Ovary (tissue), 9 donors: Measurements from ENCODE around the gene PRSS35. TPM values are rescaled to one million over a fixed set of nuclear protein-coding genes. Genes with fewer than 3 reads are reported as not detected.
"Not testable (repeated sequence)": the region's sequence is repeated elsewhere in the genome, so short reads cannot be mapped to it uniquely, and the experiment has no call there.

Source experiments
- DNase-seq, 5 donors: peaks; one replicate each; pipeline ENCODE4 v3.0.0-alpha.2; 2019 to 2020
- H3K27ac ChIP-seq, 2 donors: fragments of 200-600 bp; one replicate each; pipeline versions ENCODE4 v1.5.1 to v1.8.0; 2019 to 2022
- H3K27me3 ChIP-seq: fragments of 200-600 bp; one replicate; pipeline ENCODE4 v1.8.0; 2022
- H3K36me3 ChIP-seq: fragments of 200-600 bp; sonication (generic); one replicate; pipeline ENCODE4 v1.5.1; 2019
- H3K4me1 ChIP-seq: one replicate; pipeline ENCODE4 v1.8.1; 2013; ENCODE audit warnings: mild to moderate bottlenecking, moderate library complexity; ENCODE audit not compliant: insufficient read depth
- H3K4me3 ChIP-seq: fragments of 200-600 bp; sonication (generic); one replicate; pipeline ENCODE4 v1.5.1; 2017
- H3K9me3 ChIP-seq, 2 donors: fragments of 200-600 bp in 1 of 2; sonication (generic) in 1 of 2; one replicate each; pipeline versions ENCODE4 v1.5.1 to v1.8.1; 2013 to 2019; ENCODE audit warnings: mild to moderate bottlenecking in 1 of 2, moderate library complexity in 1 of 2
- CTCF ChIP-seq, 3 donors: fragments of 450-650 bp in 2 of 3; fragments of 200-600 bp in 1 of 3; IDR thresholded peaks; one replicate each; pipeline versions ENCODE4 v1.5.1 to v1.8.0; 2016 to 2022; ENCODE audit warnings: antibody characterized with exemption in 3 of 3, mild to moderate bottlenecking in 1 of 3
- EP300 ChIP-seq: sonication (generic); formaldehyde crosslinking; IDR thresholded peaks from one replicate; pipeline ENCODE4 v1.6.1; 2017; ENCODE audit warnings: antibody characterized with exemption
- POLR2A ChIP-seq: fragments of 450-650 bp; IDR thresholded peaks from one replicate; pipeline ENCODE4 v1.6.1; 2017; ENCODE audit warnings: antibody characterized with exemption, mild to moderate bottlenecking, moderate library complexity
- WGBS, 3 donors: extraction: QIAGEN DNeasy Blood & Tissue Kit in 1 of 3; methylation state at CpG; one replicate each; pipeline versions ENCODE4 v1.1.5 to v1.1.7; 2013 to 2017; 5-methylcytosine and 5-hydroxymethylcytosine counted together
- intact Hi-C, 4 donors: fragments of 100-400 bp; cut with DNase I; formaldehyde crosslinking; loops; one replicate each; pipeline versions ENCODE4 v1.11.0 to v1.15.1; 2022 to 2023
- polyA plus RNA-seq, 2 donors: library from polyadenylated mRNA; stranded (reverse); fragments of 200-250 nt in 1 of 2; fragments of 350-450 nt in 1 of 2; fragmentation: Illumina TruSeq in 1 of 2; extraction: RNeasy Lipid Tissue Mini Kit (QIAGEN cat#74804) in 1 of 2; gene quantifications; one replicate each; pipeline ENCODE4 v1.2.3, GENCODE V29; 2013 to 2014
- total RNA-seq, 7 donors: library from RNA; depleted of rRNA in 2 of 7; stranded (reverse); fragments of >200 nt in 2 of 7; fragmentation: NEBNext Ultra II Directional in 3 of 7; extraction: Animal tissue kit (Norgen Biotek cat#: 25700) in 3 of 7; gene quantifications; one replicate each; pipeline versions ENCODE4 v1.1.0 to v1.2.4, GENCODE V29; 2016 to 2023
- donor health status: DM: no; HTN: no; CAD: no; lungs with moderate emphysema.
- donor health status: DM: no; HTN: no; CAD: no.
- donor health status: Bipolar disorder and iron deficiency.
- donor health status: DM: yes; HTN: yes; CAD: no.
- donor health status: DM: no; HTN: no; CAD: no.
- donor health status: DM: yes; HTN: yes; CAD: no.

The PRSS35 gene
- total and polyA plus RNA-seq, 9 donors, result 2.4 to 11.3 (median 6.8) TPM

DNA sequence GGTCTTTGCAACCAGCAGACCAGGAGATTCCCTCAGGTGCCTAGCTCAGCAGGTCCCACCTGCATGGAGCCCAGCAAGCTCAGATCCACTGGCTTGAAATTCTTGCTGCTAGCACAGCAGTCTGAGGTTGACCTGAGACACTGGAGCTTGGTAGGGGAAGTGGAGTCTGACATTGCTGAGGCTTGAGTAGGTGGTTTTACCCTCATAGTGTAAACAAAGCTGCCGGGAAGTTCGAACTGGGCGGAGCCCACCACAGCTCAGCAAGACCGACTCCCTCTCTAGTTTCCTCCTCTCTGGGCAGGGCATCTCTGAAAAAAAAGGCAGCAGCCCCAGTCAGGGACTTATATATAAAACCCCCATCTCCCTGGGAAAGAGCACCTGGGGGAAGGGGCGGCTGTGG lies 34.3 kb downstream of the PRSS35 start:
- H3K9me3 ChIP-seq, result no peaks in the 10 kb centered on the region
- intact Hi-C loops, result no loop called here
- H3K27me3 ChIP-seq, result no peaks in the 10 kb centered on the region
- 74 to 84% (median 75%) methylated on average over 5 of the region's 5 CpGs for WGBS, 3 donors
- no peak overlapping the region for H3K4me3 ChIP-seq
- no peaks in the 10 kb centered on the region for H3K4me1 ChIP-seq
- TF ChIP-seq EP300 (no peak), CTCF (IDR thresholded peaks at IDR 0.05) (no peak), POLR2A (no peak)
- no peaks in the 10 kb centered on the region for H3K36me3 ChIP-seq
- H3K27ac ChIP-seq, result no peak overlapping the region
- no peak for DNase-seq

- DNase-seq, H3K36me3 ChIP-seq, H3K27me3 ChIP-seq, H3K4me1 ChIP-seq, intact Hi-C loops, H3K27ac ChIP-seq, H3K4me3 ChIP-seq, H3K9me3 ChIP-seq: not testable (repeated sequence)
- WGBS, 3 donors, result 73 to 88% (median 73%) methylated on average over 5 of the region's 5 CpGs
Observed at GRCh38 chr6:83550482-83550881, 38.1 kb downstream of the PRSS35 start.

GRCh38 chr6:83551748-83552147 lies 39.4 kb downstream of the PRSS35 start:
- H3K27ac ChIP-seq, DNase-seq, H3K27me3 ChIP-seq, H3K4me1 ChIP-seq, H3K36me3 ChIP-seq, H3K9me3 ChIP-seq, H3K4me3 ChIP-seq, intact Hi-C loops: not testable (repeated sequence)
- 93 to 98% (median 97%) methylated on average over 4 of the region's 4 CpGs for WGBS, 3 donors

GRCh38 chr6:83556871-83557270 lies 44.5 kb downstream of the PRSS35 start:
- intact Hi-C loops, result no loop called here
- no peaks in the 10 kb centered on the region for H3K36me3 ChIP-seq
- DNase-seq, result no peak
- no peak overlapping the region for H3K4me3 ChIP-seq
- no peaks in the 10 kb centered on the region for H3K27me3 ChIP-seq
- no peak overlapping the region for H3K27ac ChIP-seq
- TF ChIP-seq EP300, result no peak
- no peak for TF ChIP-seq CTCF (IDR thresholded peaks at IDR 0.05)
- TF ChIP-seq POLR2A, result no peak
- H3K4me1 ChIP-seq, result no peaks in the 10 kb centered on the region
- no peaks in the 10 kb centered on the region for H3K9me3 ChIP-seq

DNA sequence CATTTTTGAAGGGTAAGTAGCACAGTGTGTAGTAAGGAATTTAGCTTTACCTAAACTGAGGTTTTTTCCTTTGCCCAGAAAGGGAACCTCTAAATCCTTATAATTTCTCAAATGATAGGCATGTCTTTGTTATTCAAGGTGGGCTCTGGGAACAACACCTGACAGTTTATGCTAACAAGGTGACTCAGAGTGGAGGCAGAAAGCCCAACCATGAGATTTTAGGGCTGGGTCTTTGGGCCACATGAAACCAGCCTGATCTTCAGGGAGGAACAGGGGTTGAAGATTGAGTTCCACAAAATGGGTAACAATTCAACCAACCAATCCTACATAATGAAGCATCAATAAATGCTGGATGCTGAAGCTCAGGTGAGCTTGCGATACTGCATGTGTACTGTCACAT lies 46.6 kb downstream of the PRSS35 start:
- H3K27me3 ChIP-seq, result no peaks in the 10 kb centered on the region
- DNase-seq, result no peak
- intact Hi-C loops, result no loop called here
- no peak overlapping the region for H3K4me3 ChIP-seq
- no peak for TF ChIP-seq POLR2A
- no peak for TF ChIP-seq CTCF (IDR thresholded peaks at IDR 0.05)
- H3K27ac ChIP-seq, result no peak overlapping the region
- no peaks in the 10 kb centered on the region for H3K9me3 ChIP-seq
- no peaks in the 10 kb centered on the region for H3K4me1 ChIP-seq
- no peaks in the 10 kb centered on the region for H3K36me3 ChIP-seq
- 100% methylated on average over 1 of the region's 1 CpG for WGBS, 3 donors

- intact Hi-C loops, result not testable (repeated sequence)
- 93 to 97% (median 94%) methylated on average over 4 of the region's 4 CpGs for WGBS, 3 donors
Observed at GRCh38 chr6:83571663-83572185, 59.4 kb downstream of the PRSS35 start.

More at GRCh38 chr6:83571663-83572185, 59.4 kb downstream of the PRSS35 start:
- not testable (repeated sequence) for H3K4me3 ChIP-seq, H3K4me1 ChIP-seq, H3K9me3 ChIP-seq, H3K27me3 ChIP-seq, H3K36me3 ChIP-seq, H3K27ac ChIP-seq, DNase-seq
